Activated naive CD4-positive, alpha-beta T cell treated with anti-CD3 and anti-CD28 coated beads, Interleukin-2, amount 10 ng/mL, durations not matched to agents 7 days and 5 days (primary cell): Measurements from ENCODE around the gene RASSF6.
"Not testable (repeated sequence)": the region's sequence is repeated elsewhere in the genome, so short reads cannot be mapped to it uniquely, and the experiment has no call there.

ENCODE experiments used
- CTCF ChIA-PET: fragments of 350-600 bp; sonication (Branson Sonifier 250); formaldehyde crosslinking; loops from one replicate; lab custom pipeline; 2021; ENCODE audit warnings: antibody characterized with exemption; lab: Charles Lee
- DNase-seq: peaks from one replicate; pipeline ENCODE4 v3.0.0-alpha.2; 2020
- H3K27ac Mint-ChIP-seq: one replicate; pipeline ENCODE4 v1.8.0; 2021; ENCODE audit warnings: mild to moderate bottlenecking, moderate library complexity, mixed read lengths
- H3K27me3 Mint-ChIP-seq: one replicate; pipeline ENCODE4 v1.8.0; 2021; ENCODE audit warnings: mild to moderate bottlenecking, mixed read lengths
- H3K36me3 Mint-ChIP-seq: one replicate; pipeline ENCODE4 v1.8.0; 2021; ENCODE audit warnings: mixed read lengths
- H3K4me1 Mint-ChIP-seq: one replicate; pipeline ENCODE4 v1.8.0; 2021; ENCODE audit warnings: mixed read lengths
- H3K4me3 Mint-ChIP-seq: one replicate; pipeline ENCODE4 v1.8.0; 2021; ENCODE audit warnings: mild to moderate bottlenecking, moderate library complexity, mixed read lengths
- H3K9me3 Mint-ChIP-seq: one replicate; pipeline ENCODE4 v1.8.0; 2021; ENCODE audit warnings: mixed read lengths

RASSF6 gene

DNA sequence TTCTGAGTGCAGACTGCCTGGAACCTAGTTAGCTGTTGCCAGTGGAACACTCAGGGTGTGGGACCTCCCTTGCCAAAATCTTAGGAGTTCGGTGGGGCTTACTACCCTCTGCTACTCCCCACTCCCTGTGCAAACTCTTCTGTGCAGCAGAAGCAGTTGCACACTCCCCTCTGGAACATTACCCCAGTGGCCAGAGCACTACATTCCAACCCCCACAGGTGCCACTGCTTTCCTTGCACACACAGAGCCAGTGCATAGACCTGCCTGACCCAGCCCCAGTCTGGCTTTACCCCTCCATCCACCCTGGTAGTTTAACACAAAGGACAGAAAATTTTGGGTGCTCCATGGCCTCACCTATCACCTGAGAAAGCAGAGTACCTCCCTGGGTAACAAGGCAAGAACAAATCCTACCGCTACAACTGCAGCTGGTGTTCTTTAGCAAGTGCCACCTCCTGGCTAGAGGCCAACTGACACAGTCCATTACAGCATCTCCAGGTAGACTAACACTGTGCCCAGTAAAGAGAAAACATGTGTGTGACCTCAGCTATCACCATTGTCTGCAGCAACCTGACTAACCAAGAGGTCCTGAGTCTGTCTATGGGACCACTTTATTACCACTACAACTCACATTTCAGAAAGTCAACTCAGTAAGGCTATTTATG, 11.5 kb upstream of the RASSF6 start:
- CTCF ChIA-PET, result no interaction called here
- no peak for DNase-seq
- Mint-ChIP-seq H3K27ac (no peak overlapping the region), H3K4me1 (no peaks in the 10 kb centered on the region), H3K4me3 (no peak overlapping the region), H3K27me3 (peaks cover 4% of the 10 kb centered on the region), H3K9me3 (peaks cover 3% of the 10 kb centered on the region), H3K36me3 (no peaks in the 10 kb centered on the region)

GRCh38 chr4:73628834-73629233, 8.6 kb upstream of the RASSF6 start:
- CTCF ChIA-PET, H3K27ac Mint-ChIP-seq, H3K27me3 Mint-ChIP-seq, H3K9me3 Mint-ChIP-seq, H3K4me1 Mint-ChIP-seq, DNase-seq, H3K36me3 Mint-ChIP-seq, H3K4me3 Mint-ChIP-seq: not testable (repeated sequence)

DNA sequence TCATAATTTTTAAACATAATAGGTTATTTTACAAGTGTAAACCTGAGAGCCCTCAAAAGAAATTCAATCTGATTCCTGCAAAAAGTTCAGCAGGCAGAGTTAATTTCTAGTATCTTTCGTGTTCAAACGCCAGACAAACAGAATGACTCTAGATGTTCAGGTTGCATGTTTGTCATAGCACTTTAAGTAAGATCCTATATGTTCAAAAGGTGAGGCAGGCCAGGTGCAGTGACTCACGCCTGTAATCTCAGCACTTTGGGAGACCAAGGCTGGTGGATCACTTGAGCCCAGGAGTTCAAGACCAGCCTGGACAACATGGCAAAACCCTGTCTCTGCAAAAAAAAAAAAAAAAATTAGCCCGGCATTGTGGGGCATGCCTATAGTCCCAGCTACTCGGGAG, 1.1 kb upstream of the RASSF6 start:
- Mint-ChIP-seq H3K27ac (no peak overlapping the region), H3K4me3 (no peak overlapping the region), H3K4me1 (peaks cover 9% of the 10 kb centered on the region), H3K36me3 (no peaks in the 10 kb centered on the region), H3K9me3 (no peaks in the 10 kb centered on the region), H3K27me3 (peaks cover 15% of the 10 kb centered on the region)
- DNase-seq, result no peak
- CTCF ChIA-PET, result no interaction called here

DNA sequence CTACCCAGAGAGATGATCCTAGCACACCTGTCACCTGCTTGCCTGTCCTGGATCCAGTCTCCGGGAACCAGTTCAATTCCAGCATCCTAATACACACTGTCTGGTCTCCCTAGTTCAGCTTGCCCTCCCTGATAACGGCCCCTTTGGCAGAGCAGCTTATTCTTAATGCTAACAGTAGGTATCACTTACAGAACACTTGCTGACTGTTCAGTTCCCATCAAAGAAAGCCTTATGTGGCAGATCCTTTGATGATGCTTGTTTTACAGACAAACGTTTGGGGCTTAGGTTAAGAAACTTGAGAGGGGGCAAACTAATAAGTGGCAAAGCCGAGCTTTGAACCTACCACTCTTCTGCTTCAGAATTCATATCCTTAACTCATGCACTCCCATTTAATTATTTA, 890 bp downstream of the RASSF6 start:
- Mint-ChIP-seq H3K36me3 (no peaks in the 10 kb centered on the region), H3K4me3 (no peak overlapping the region), H3K27me3 (peaks cover 15% of the 10 kb centered on the region), H3K4me1 (peaks cover 9% of the 10 kb centered on the region), H3K9me3 (no peaks in the 10 kb centered on the region), H3K27ac (no peak overlapping the region)
- no peak for DNase-seq
- CTCF ChIA-PET, result no interaction called here

GRCh38 chr4:73617256-73617655, 3.0 kb downstream of the RASSF6 start:
- CTCF ChIA-PET, result no interaction called here

DNA sequence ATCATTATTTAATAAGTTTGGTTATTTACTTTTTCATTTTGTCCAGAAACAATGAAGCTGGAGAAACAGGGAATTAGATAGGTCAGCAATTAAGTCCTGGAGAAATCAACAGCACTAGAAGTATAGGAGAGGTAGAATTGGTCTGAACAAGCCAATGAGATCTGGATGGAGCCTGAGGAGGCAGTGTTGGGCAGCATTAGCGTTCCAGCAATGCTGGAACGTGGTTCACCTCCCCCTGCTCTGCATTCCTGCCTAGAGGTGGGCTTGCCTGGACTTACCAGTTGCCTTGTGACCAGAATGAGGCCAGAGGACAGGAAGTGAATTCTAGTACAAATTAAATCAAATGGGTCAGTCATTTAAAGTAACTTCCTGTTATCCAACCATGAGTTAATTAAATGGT, 4.6 kb downstream of the RASSF6 start:
- Mint-ChIP-seq H3K27me3 (peaks cover 12% of the 10 kb centered on the region), H3K27ac (no peak overlapping the region), H3K4me1 (peaks cover 7% of the 10 kb centered on the region), H3K4me3 (no peak overlapping the region), H3K9me3 (no peaks in the 10 kb centered on the region), H3K36me3 (no peaks in the 10 kb centered on the region)
- CTCF ChIA-PET, result no interaction called here
- DNase-seq, result no peak

More at GRCh38 chr4:73617256-73617655, 3.0 kb downstream of the RASSF6 start:
- no peaks in the 10 kb centered on the region for H3K36me3 Mint-ChIP-seq
- H3K4me3 Mint-ChIP-seq, result no peak overlapping the region
- H3K27me3 Mint-ChIP-seq, result peaks cover 15% of the 10 kb centered on the region
- H3K9me3 Mint-ChIP-seq, result no peaks in the 10 kb centered on the region
- no peak overlapping the region for H3K27ac Mint-ChIP-seq
- DNase-seq, result no peak
- H3K4me1 Mint-ChIP-seq, result peaks cover 9% of the 10 kb centered on the region

DNA sequence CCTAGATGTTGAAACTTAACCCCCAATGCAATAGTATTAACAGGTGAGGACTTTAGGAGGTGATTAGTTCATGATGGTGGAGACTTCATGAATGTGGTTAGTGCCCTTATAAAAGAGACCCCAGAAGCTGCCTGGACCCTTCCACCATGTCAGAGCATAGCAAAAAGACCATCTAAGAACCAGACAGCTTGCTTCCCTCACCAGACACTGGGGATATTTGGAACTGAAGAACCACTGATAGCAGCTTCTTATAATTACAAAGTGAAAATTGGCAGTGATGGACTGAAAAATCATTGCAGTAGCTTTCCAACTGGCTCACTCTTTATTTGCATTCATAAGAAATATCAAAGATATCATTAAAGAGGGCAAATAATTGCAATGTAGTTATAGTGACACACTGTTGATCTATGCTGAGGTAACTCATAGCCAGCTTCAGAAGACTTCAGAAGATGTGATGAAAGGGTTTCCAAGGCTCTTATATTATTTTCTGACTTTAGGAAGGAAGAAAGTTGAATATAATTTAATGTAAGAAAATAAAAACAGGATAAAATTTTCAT, 5.8 kb downstream of the RASSF6 start:
- no peak overlapping the region for H3K4me3 Mint-ChIP-seq
- CTCF ChIA-PET, result no interaction called here

DNA sequence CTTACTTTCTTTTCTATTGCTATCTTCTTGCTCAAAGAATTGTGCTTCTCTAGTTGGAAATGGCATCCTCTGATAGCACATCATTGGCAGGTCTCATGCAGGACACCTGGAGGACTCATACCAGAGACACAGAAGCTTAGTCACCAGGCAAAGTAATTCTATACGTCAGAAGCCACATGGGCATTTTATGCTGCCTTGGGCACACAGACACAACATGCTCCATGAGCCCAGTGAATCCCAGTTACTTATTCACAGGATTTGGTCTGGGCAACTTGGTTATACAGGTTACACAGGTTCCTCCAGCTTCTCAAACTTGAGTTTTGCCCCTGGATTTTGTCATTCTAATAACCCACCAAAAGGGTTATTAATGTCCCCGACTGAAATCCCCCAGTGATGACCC, 7.1 kb downstream of the RASSF6 start:
- Mint-ChIP-seq H3K27ac (no peak overlapping the region), H3K27me3 (peaks cover 6% of the 10 kb centered on the region), H3K4me3 (no peak overlapping the region), H3K4me1 (no peaks in the 10 kb centered on the region), H3K9me3 (no peaks in the 10 kb centered on the region), H3K36me3 (no peaks in the 10 kb centered on the region)
- DNase-seq, result no peak
- CTCF ChIA-PET, result interaction anchor here (0.6 to 1.2 kb wide), 2 partner anchors 40 to 797 kb away, joined by 3 to 4 read pairs; no protein-coding TSS in a partner anchor

More for the DNA sequence above, 5.8 kb downstream of the RASSF6 start:
- Mint-ChIP-seq H3K27ac (no peak overlapping the region), H3K27me3 (peaks cover 10% of the 10 kb centered on the region), H3K9me3 (no peaks in the 10 kb centered on the region), H3K4me1 (no peaks in the 10 kb centered on the region), H3K36me3 (no peaks in the 10 kb centered on the region)
- DNase-seq, result no peak

DNA sequence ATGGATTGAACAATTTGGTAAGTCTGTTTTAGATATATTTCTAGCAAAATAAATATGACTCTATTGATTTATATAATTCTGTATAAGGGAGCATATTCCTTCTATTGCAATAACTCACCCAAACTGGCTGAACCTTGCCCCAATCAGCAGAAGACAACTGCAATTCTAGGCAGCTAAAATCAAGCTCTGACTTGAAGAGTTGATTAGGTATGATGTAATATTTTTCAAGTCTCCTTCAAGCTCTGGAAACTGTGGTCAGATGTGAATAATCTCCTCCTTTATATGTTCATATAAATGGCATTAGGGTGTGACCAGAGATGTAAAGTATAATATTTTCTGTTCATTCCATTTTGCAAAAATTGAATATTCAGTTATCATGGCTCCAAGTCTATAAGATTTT, 8.2 kb downstream of the RASSF6 start:
- H3K4me3 Mint-ChIP-seq, result no peak overlapping the region
- no peaks in the 10 kb centered on the region for H3K36me3 Mint-ChIP-seq
- H3K27ac Mint-ChIP-seq, result no peak overlapping the region
- no peaks in the 10 kb centered on the region for H3K9me3 Mint-ChIP-seq
- CTCF ChIA-PET, result no interaction called here
- peaks cover 4% of the 10 kb centered on the region for H3K4me1 Mint-ChIP-seq
- peaks cover 6% of the 10 kb centered on the region for H3K27me3 Mint-ChIP-seq
- DNase-seq, result no peak

DNA sequence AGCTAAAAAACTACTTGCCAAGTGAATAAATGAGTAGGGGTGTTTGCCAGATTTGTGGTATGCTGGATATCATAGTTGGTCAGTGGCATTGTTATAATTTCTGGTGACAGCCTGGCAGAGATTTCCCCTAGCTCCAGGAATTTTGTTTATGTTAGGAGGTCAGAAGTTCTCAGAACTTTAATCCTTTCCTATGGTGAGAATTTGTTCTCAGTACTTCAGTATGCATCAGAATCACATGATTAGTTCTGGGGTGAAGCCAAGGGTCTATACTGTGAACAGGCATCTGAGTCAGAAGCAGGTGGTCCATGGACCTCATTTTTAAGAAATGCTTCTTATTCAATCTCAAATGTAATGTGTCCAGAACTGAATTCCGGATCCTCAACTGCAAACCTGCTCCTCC, 10.5 kb downstream of the RASSF6 start:
- Mint-ChIP-seq H3K4me1 (peaks cover 12% of the 10 kb centered on the region), H3K9me3 (no peaks in the 10 kb centered on the region), H3K36me3 (no peaks in the 10 kb centered on the region), H3K27me3 (peaks cover 6% of the 10 kb centered on the region), H3K4me3 (no peak overlapping the region), H3K27ac (no peak overlapping the region)
- no peak for DNase-seq
- CTCF ChIA-PET, result no interaction called here

- Mint-ChIP-seq H3K27ac (no peak overlapping the region), H3K4me3 (no peak overlapping the region), H3K36me3 (no peaks in the 10 kb centered on the region), H3K9me3 (no peaks in the 10 kb centered on the region), H3K4me1 (peaks cover 12% of the 10 kb centered on the region), H3K27me3 (peaks cover 6% of the 10 kb centered on the region)
- CTCF ChIA-PET, result no interaction called here
- no peak for DNase-seq
Observed at GRCh38 chr4:73608689-73609594, 11.3 kb downstream of the RASSF6 start.

DNA sequence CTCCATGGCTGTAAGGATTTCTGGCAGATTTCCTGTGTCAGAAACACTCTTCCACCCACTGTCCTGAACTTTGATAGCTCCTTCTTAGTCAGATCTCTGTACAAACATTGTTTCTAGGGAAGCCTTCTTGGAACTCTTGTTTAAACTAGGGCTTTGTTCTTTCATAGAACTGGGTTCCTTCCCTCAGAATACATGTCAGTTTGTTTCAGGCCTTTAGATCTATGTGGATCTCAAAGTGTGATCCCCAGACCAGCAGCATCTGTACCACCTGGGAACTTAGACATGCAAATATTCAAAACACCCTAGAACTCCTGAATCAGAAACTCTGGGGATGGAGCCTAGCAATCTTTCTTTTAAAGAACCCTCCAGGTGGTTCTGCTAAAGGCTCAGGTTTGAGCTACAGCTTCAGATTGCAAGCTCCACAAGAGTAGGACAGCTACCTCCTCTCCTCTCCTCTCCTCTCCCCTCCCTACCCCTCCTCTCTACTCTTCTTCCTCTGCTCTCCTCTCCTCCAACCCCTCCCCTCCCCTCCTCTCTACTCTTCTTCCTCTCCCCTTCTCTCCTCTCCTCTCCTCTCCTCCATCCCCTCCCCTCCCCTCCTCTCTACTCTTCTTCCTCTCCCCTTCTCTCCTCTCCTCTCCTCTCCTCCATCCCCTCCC, 12.7 kb downstream of the RASSF6 start:
- no peak for DNase-seq
- peaks cover 12% of the 10 kb centered on the region for H3K4me1 Mint-ChIP-seq
- H3K27me3 Mint-ChIP-seq, result peaks cover 6% of the 10 kb centered on the region
- H3K4me3 Mint-ChIP-seq, result no peak overlapping the region
- no peaks in the 10 kb centered on the region for H3K36me3 Mint-ChIP-seq
- no peak overlapping the region for H3K27ac Mint-ChIP-seq
- CTCF ChIA-PET, result no interaction called here
- no peaks in the 10 kb centered on the region for H3K9me3 Mint-ChIP-seq

DNA sequence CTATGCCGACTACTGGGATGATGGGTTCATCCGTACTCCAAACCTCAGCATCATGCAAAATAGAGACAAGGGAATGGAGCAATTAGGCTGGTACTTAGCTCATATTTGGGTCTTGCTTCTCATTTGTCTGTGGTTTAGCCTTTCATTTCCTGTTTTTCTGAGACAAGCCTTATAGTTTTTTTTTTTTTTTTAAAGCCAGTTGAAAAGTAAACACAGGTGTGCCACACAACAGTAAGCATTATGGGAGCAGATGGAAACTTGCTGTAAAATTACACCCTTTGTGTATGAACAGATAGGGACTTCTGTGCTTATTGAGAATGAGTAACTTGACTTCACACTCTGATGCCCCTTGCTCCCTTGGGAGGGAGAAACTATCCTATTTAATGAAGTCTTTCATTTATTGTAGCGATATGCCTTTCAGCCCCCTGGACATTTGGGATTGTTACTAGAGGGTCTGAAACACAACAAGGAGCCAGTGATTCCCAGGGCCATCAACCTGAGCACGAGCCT, 13.7 kb downstream of the RASSF6 start:
- Mint-ChIP-seq H3K4me3 (no peak overlapping the region), H3K9me3 (no peaks in the 10 kb centered on the region), H3K36me3 (no peaks in the 10 kb centered on the region), H3K27me3 (peaks cover 6% of the 10 kb centered on the region), H3K4me1 (peaks cover 12% of the 10 kb centered on the region), H3K27ac (no peak overlapping the region)
- CTCF ChIA-PET, result no interaction called here
- DNase-seq, result no peak
